Measurements from ENCODE around the gene PRSS36.

PRSS36 gene

DNA sequence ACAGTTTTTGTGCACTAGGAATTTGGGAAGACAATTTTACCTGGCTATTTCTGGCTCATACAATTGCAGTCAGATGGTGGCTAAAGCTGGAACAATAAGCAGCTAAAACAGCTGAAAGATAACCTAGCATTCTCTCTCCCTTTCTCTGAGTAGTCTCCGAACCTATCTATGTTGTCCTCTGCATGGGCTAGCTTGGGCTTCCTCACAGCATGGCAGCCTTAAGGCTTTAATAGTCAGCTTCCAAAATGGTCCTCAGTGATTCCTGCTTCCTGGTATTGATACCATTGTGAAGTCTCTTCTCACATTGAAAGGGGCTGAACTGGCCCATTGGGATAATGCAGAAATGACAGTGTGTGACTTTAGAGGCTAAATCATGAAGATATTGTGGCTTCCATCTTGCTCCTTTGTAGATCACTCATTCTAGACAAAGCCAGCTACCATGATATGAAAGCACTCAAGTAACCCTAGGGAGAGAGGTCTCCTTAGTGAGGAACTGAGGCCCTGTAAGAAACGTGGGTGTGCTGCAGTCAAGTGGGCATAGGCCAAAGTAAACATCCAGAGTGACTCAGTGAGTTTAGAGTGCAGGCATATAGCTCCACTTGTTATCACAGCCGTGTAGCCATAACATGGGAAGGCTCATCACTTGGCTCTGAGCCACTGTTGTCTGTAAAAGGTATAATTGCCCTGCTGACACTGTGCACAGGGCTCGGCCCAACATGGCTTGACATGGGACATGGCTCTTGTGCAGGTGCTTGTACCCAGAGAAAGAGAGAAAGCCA, 49.8 kb downstream of the PRSS36 start:
- no peak for DNase-seq (ENCODE audit: low read depth)

DNA sequence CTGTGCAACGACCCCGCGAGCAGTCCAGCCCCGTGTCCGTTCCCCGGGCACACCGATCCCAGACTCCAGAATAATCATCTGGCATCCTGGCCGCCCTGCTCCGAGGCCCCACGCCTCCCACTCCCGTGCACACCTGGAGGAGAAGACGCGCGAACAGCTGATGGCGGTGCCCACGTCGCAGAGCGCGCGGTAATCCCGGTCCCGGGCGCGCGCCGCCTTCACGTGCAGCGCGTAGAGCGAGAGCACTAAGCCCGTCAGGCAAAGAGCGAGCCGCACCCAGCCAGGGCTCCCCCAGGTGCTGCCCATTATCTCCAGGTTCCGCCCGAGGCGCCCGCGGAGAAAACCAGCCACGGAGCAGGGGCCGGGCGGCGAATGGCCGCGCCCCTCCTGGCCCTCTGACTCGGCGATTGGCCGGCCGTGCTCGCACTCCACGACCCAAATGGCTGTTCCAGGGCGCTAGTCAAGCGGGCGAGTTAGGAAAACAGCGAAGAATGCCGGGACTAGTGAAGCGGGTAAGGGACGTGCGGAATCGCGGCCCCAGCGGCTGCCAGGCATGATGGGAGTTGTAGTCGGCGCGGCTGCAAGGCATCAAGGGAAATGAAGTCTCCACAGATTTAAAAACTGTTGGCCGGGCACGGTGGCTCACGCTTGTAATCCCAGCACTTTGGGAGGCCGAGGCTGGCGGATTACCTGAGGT, 55.3 kb downstream of the PRSS36 start, which contains the start of gene VKORC1:
TSS of gene VKORC1 (minus strand) at position 374 of the 697 bp plus-strand sequence. CDS start at position 306, 68 bp downstream.
- DNase-seq (ENCODE audit: low read depth): peak; percentile 93

DNA sequence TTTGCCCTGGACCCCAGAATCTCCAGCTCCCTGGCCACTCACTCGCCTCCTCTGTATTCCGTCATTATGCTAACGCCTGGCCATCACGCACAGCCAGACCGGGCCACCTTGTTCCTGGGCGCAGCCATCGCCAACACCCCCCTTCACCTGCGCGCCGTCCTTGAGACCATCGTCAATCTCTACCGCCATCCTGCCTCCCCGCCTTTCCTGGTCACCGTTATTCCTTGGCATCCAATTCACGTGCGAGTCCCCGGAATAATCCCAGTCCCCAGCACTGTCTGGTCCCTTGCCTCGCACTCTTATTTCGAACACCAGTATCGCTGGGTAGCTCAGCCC, 55.8 kb downstream of the PRSS36 start:
- DNase-seq (ENCODE audit: low read depth): no peak

DNA sequence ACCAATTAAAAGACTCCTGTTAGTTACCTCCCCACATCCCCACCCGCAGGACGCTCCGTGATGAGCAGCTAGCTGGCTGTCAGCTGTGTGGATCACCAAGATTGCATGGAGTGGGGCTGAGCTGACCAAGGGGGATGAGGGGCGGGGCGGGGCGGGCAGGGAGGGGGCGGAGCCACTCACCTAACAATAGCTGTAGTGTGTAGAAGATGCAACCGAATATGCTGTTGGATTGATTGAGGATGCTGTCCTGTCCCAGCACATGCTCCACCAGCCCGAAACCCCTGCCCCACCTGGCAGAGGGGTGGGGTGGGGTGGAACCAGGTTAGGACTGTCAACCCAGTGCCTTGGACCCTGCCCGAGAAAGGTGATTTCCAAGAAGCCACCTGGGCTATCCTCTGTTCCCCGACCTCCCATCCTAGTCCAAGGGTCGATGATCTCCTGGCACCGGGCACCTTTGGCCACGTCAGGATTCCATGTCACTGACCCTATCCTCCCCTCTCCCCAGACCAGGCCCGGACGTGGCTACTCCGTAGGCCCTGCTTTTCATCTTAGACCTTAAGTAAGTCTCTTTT, 56.6 kb downstream of the PRSS36 start:
- no peak for DNase-seq (ENCODE audit: low read depth)

- DNase-seq (ENCODE audit: low read depth): no peak
These were observed 57.5 kb downstream of the PRSS36 start for GRCh38 chr16:31092330-31092729.

DNA sequence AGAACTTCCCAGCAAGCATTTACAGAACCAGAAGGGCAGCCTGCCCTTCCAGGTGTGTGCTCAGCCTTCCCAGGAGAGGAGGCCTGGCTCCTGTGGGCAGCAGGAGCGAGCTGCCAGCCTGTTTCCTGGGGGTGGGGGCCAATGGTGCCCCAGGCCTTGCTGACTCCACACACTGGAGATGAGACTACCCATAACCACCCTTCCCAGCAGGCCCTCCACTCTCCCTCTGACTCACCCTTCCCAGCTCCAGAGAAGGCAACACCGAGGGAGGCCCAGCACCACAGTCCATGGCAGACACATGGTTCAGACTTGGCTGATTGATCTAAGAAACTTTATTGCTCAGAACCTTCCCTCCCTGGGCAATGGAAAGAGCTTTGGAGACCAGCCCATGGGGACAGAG, 59.3 kb downstream of the PRSS36 start:
- DNase-seq (ENCODE audit: low read depth): no peak

DNA sequence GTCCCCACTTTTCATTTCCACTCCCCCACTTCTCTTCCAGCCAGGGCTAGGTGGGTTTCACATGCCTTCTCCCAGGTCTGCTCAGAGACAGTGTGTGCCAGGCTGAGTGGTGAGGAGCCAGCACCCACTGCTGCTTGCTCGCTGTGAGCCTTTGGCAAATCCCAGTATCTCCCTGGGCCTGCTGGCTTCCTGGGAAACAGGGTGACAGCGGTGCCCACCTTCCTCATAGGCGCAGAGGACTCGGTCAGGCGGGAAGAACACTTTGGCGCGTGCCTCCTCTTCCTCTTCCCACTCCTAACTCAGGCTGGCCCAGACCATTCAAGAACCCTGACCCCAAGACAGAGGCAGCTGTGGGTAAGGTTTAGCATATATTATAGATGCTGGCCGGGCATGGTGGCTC, 60.7 kb downstream of the PRSS36 start:
- no peak for DNase-seq (ENCODE audit: low read depth)
